RWPE2 (cell line): Measurements from ENCODE around the gene OSGEP.

ENCODE experiments used
- ATAC-seq: fragments of 200-7000 bp; cut with Tn5 transposase; 3 replicates; pipeline ENCODE4 v1.9.1; 2021; ENCODE audit warnings: low read depth
- DNase-seq: peaks from one replicate; pipeline ENCODE4 v3.0.0-alpha.2; 2020; ENCODE audit warnings: low spot score
- H3K27ac ChIP-seq: fragments of 450-650 bp; 2 replicates; pipeline ENCODE4 v1.5.1; 2017; ENCODE audit warnings: mild to moderate bottlenecking; ENCODE audit not compliant: poor library complexity, severe bottlenecking
- H3K27me3 ChIP-seq: fragments of 250-450 bp; sonication (Bioruptor Pico); 2 replicates; pipeline ENCODE4 v1.5.1; 2021; ENCODE audit warnings: mild to moderate bottlenecking, moderate library complexity; ENCODE audit not compliant: insufficient read depth, poor library complexity, severe bottlenecking
- H3K36me3 ChIP-seq: fragments of 250-450 bp; sonication (Bioruptor Pico); 2 replicates; pipeline ENCODE4 v1.5.1; 2020; ENCODE audit warnings: low read depth, mild to moderate bottlenecking, moderate library complexity
- H3K4me1 ChIP-seq: fragments of 250-450 bp; sonication (Bioruptor Pico); 2 replicates; pipeline ENCODE4 v1.5.1; 2021; ENCODE audit warnings: mild to moderate bottlenecking, moderate library complexity; ENCODE audit not compliant: insufficient read depth, poor library complexity, severe bottlenecking
- H3K4me3 ChIP-seq: fragments of 250-450 bp; sonication (Bioruptor Pico); 2 replicates; pipeline ENCODE4 v1.5.1; 2021; ENCODE audit warnings: mild to moderate bottlenecking, moderate library complexity; ENCODE audit not compliant: severe bottlenecking
- H3K9me3 ChIP-seq: fragments of 250-450 bp; sonication (Bioruptor Pico); 2 replicates; pipeline ENCODE4 v1.5.1; 2021; ENCODE audit warnings: mild to moderate bottlenecking, moderate library complexity; ENCODE audit not compliant: severe bottlenecking
- CTCF ChIP-seq: fragments of 450-650 bp; IDR thresholded peaks from one replicate; pipeline ENCODE4 v1.5.1; 2017; ENCODE audit warnings: mild to moderate bottlenecking, moderate library complexity; ENCODE audit not compliant: poor library complexity, severe bottlenecking

Gene OSGEP

GRCh38 chr14:20418501-20418909, 36.1 kb downstream of the OSGEP start:
- Histone ChIP-seq H3K4me1 (no peaks in the 10 kb centered on the region), H3K36me3 (no peaks in the 10 kb centered on the region), H3K27ac (no peak overlapping the region), H3K27me3 (no peaks in the 10 kb centered on the region), H3K9me3 (no peaks in the 10 kb centered on the region), H3K4me3 (no peak overlapping the region)
- TF ChIP-seq CTCF: no peak
- no peak for ATAC-seq
- peak; percentile 5 for DNase-seq

GRCh38 chr14:20417250-20418186, 37.1 kb downstream of the OSGEP start:
- Histone ChIP-seq H3K27me3 (no peaks in the 10 kb centered on the region), H3K27ac (no peak overlapping the region), H3K4me3 (no peak overlapping the region), H3K4me1 (no peaks in the 10 kb centered on the region), H3K9me3 (no peaks in the 10 kb centered on the region), H3K36me3 (no peaks in the 10 kb centered on the region)
- no peak for TF ChIP-seq CTCF
- peak; percentile 7 for DNase-seq
- ATAC-seq: no peak

GRCh38 chr14:20416223-20416622, 38.4 kb downstream of the OSGEP start:
- no peak for DNase-seq
- Histone ChIP-seq H3K27me3 (no peaks in the 10 kb centered on the region), H3K36me3 (no peaks in the 10 kb centered on the region), H3K4me3 (no peak overlapping the region), H3K4me1 (no peaks in the 10 kb centered on the region), H3K9me3 (no peaks in the 10 kb centered on the region), H3K27ac (no peak overlapping the region)
- ATAC-seq: no peak
- TF ChIP-seq CTCF: peak; percentile 3

GRCh38 chr14:20415782-20416206, 38.8 kb downstream of the OSGEP start:
- Histone ChIP-seq H3K4me1 (no peaks in the 10 kb centered on the region), H3K27ac (no peak overlapping the region), H3K36me3 (no peaks in the 10 kb centered on the region), H3K27me3 (no peaks in the 10 kb centered on the region), H3K9me3 (no peaks in the 10 kb centered on the region), H3K4me3 (no peak overlapping the region)
- peak; percentile 91 for TF ChIP-seq CTCF
- ATAC-seq: peak; percentile 27; the same call in 2 of the 3 replicates
- DNase-seq: no peak

GRCh38 chr14:20413744-20414082, 40.9 kb downstream of the OSGEP start:
- no peaks in the 10 kb centered on the region for H3K9me3 ChIP-seq
- no peaks in the 10 kb centered on the region for H3K27me3 ChIP-seq
- TF ChIP-seq CTCF: no peak
- peak overlapping the region; percentile 74 for H3K27ac ChIP-seq
- H3K36me3 ChIP-seq: no peaks in the 10 kb centered on the region
- H3K4me3 ChIP-seq: peak overlapping the region; percentile 79
- no peak for DNase-seq
- peaks cover 3% of the 10 kb centered on the region for H3K4me1 ChIP-seq
- ATAC-seq: peak; percentile 13; the same call in 2 of the 3 replicates
